SK-N-MC (cell line): ENCODE results near the gene COL8A1.

Source experiments
- EZH2 ChIP-seq: fragments of 200-600 bp; sonication (generic); IDR thresholded peaks from one replicate; pipeline ENCODE4 v1.6.1; 2017; ENCODE audit warnings: antibody characterized with exemption
- FOXP2 ChIP-seq: optimal IDR thresholded peaks from 2 replicates; pipeline ENCODE3; 2011; ENCODE audit warnings: mild to moderate bottlenecking, moderate library complexity; ENCODE audit not compliant: insufficient read depth; ENCODE audit errors: extremely low read length, control extremely low read depth
- POLR2AphosphoS5 ChIP-seq: IDR thresholded peaks from 2 replicates; pipeline ENCODE4 v1.6.1; 2012; ENCODE audit warnings: mild to moderate bottlenecking, low read depth, low read length, borderline replicate concordance

DNA sequence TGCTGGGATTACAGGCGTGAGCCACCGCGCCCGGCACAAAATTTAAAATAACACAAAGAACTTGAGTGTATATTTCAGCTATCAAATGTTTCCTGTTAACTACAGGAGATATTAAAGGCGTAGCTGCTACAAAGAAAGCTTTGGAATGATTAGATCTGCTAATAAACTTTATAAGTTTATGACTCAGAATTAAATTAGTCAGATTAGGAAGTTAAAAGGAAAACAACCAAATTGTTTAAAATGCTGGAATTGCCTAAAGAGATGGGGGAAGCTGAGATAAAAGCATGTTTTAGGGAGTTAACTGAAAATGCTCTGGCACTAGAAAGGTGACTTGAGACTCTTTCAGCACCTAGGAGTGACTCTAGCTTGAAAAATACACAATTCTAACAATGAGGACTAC lies 58.9 kb downstream of the COL8A1 start:
- TF ChIP-seq POLR2AphosphoS5 (no peak), EZH2 (no peak), FOXP2 (no peak)
